GM18511 (cell line): ENCODE measurements around the gene TRPC5OS.
A peak's percentile ranks its signal among the peaks of the same experiment; 100 is the strongest.

ENCODE experiments used
- ATAC-seq: cut with Tn5 transposase; IDR thresholded peaks from one replicate; pipeline ENCODE4 v1.9.1; 2021; ENCODE audit warnings: mild to moderate bottlenecking, moderate library complexity; ENCODE audit not compliant: unreplicated experiment

The TRPC5OS gene

DNA sequence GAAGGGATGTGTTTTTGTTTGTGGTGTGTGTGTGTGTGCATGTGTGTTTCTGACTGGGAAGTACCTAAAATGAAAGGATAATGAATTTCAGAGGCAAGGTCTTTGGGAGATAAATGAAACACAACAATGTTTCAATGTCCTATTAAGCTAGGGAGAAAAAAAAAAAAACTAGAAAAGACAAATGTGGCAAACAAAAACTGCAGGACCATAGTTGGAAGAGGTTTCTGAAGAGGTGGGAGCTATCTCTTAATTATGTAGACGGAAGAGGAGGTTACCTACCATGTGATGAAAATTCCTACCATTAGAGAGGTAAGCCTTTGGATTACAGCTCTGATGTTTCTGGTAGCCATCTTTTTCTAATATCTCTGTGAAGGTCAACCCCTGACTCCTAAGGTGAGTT is at the start of gene TRPC5OS:
Gene TRPC5OS (plus strand): TSS at position 301 of the 400 bp plus-strand sequence. CDS start 25,669 bp downstream, outside the sequence.
- ATAC-seq: no peak

DNA sequence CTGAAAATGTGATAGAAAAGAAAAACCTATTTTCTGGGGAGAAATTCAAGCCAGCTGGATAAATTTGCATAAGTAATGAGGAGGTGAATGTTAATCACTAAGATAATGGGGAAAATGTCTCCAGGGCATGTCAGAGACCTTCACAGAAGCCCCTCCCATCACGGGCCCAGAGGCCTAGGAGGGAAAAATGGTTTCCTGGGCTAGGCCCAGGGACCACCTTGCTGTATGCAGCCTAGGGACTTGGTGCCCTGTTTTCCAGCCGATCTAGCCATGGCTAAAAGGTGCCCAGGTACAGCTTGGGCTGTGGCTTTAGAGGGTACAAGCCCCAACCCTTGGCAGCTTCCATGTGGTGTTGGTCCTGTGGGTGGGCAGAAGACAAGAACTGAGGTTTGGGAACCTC is 46.6 kb upstream of the TRPC5OS start:
- no peak for ATAC-seq

GRCh38 chrX:111830571-111830970 is 45.4 kb upstream of the TRPC5OS start:
- no peak for ATAC-seq

- no peak for ATAC-seq
Measured at GRCh38 chrX:111831343-111831742, 44.6 kb upstream of the TRPC5OS start.

DNA sequence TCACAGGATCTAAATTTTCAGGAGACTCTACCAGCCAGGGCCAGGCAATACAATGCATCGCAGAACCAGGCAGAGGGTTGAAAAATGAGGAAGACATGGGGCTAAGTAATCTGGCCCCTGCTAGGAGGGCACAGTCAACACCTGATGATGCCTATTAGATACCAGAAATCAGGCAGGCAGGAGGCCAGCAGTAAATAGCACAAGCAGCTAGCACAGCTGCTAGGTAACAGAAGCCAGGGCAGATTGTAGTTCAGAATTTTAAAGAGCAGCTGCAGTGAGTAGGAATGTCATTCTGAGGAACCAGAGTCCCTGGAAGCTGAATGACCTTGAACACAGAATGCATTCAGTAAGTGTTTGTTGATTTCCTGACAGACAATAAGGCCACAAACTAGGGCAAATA is 38.8 kb upstream of the TRPC5OS start:
- no peak for ATAC-seq

DNA sequence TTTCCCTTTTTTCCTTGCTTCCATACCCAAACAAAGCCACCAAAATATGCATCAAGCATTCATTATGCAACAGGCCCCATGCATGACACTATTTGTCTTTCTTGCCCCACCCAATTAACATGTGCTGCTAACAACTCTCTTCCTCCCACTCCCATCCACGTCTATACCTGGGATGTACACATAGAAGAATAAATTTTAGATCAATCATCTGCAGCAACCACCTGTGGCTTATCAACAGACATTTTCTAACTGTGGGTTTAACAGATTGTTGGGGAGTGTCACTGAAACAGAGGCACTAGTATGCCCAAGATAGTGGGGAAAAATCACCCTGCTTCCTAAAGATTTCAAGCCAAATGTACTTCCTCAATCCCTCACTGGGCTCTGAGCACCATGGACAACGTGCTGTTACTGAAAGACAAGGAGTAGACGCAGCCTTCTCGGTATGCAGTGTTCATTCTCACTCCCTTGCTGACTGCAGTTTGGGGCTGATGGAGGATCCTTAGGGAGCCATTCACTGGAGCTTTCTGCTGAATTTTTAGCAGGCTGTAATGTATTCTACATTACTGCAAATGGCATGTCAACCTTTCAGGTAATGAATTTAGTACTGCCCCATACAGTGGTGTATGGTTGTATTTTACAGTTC is 28.4 kb upstream of the TRPC5OS start:
- no peak for ATAC-seq

GRCh38 chrX:111848541-111848940 is 27.4 kb upstream of the TRPC5OS start:
- no peak for ATAC-seq

- ATAC-seq: no peak
Measured at GRCh38 chrX:111850975-111851374, 25.0 kb upstream of the TRPC5OS start.

DNA sequence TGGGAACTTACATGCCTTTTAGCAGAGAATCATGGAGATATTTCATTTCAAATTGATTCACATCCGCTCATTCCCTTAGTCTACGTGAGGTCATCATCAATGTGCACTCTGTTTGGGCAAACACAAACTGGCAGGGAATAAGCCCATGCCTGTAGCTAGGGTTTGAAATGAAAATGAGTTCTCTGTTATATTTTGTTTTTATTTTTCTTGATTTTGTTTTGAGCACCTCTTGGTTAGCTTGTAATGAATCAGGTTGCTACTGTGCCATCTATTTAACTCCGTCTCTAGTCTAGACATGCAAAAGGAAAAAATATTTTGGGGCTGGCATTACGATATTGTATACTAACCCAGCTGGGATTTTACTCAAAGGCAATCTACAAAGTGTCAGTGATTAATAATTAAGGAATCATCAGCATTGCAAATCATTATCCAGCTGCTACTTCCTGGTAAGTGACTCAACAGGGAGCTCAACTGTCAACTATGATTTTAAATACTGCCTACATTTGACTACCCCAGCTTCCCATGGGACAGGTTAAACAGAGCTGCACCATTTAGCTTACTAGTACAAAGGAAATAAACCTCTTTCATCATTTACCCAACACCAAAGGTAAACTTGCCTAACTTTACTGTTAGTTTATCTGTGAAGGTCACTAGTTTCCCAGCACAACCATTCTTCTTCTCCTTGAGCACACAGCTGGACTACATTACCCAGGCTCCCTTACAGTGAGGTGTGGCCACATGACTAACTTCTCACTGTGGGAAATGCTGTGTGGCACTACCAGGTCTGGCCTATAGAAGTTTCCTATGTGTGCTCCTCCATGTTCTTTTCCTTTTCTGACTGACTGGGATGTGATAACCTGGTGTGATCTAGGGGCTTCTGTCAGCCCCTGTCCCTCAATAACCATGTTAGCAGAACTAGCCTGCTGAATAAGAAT is 21.2 kb upstream of the TRPC5OS start:
- ATAC-seq: no peak

- ATAC-seq: no peak
Measured at GRCh38 chrX:111857534-111858060, 18.4 kb upstream of the TRPC5OS start.

GRCh38 chrX:111861605-111862004 is 14.4 kb upstream of the TRPC5OS start:
- no peak for ATAC-seq

- ATAC-seq: no peak
Measured at GRCh38 chrX:111867236-111867635, 8.7 kb upstream of the TRPC5OS start.

DNA sequence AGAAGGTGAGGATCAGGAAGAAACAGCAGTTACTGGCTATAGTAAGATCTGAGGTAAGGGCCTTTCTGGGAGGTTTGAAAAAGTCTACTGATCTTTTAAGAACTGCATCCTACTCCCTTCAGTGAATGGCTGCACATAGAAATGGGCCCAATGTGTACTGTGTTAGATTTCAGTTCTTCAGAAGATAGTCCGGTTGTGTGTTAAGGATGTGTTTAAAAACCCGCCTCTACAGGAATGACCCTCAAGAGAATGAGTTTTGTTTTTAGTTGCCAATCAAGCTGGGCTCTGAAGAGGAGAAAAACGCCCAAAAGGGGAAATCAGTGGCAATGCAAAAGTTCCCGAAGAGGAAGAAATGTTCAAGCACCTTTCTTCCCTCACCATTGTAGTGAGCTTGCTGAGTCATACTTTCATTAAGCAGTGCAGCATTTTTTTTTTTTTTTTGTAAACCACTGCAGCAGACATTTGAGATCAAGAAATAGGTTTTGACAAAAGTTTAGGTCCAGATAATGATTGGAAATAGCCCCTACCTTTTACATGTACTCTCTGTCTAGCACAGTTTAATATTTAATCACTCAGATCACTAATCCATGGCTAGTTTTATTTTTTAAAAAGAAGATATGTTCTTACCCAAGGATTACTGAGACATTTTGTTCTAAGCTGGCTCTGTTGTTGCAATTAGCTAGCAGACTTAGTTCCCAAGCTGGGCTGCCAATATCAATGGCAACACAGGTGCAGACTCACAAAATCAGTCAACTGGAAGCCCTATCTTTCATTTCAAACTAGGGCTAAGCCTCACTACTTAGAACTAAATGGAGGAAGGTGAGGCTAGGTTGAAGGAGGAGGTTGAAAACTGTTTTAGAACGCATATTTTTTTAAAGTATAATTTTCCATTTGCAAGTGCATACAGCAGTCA is 7.0 kb upstream of the TRPC5OS start:
- ATAC-seq: peak; percentile 68

DNA sequence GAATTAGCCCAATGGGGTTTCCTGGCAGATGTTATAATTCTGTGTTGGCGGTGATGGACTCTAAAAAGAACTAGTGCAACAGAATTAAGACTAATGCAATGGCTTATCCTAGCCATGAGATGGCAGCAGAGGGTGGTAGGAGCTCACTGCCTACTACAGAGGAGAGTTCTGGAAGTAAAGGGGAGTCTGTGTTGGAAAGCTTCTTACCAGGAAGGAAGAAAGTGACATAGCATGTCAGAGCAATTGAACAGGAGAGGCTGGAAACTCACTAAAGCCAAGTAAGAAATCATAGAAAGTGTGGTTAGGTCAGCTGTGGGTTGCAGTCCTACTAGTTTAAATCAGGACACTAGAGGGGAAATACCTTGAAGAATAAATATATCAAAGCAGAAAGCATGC is 6.3 kb upstream of the TRPC5OS start:
- ATAC-seq: peak; percentile 82

GRCh38 chrX:111874241-111874640 is 1.7 kb upstream of the TRPC5OS start:
- ATAC-seq: no peak

GRCh38 chrX:111876646-111877045 is 665 bp downstream of the TRPC5OS start:
- no peak for ATAC-seq

- no peak for ATAC-seq
Measured at GRCh38 chrX:111877681-111878080, 1.7 kb downstream of the TRPC5OS start.

DNA sequence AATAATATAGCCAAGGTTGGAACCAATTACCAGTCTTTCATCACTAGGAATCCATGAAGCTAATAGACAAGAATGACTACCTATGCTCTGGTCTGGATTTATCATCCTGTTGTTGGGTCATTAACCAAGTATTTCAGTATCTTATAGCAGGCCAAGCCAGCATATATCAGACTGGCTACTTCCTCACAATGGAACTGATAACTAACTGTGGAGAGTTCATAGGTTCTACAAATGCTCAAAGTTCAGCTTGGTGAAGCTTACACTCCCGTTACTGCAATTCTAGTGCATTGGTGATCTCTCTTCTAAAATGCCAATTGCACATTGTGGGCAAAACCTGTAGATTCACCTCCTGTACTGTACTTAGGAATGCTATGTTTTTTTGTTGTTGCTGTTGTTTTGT is 4.8 kb downstream of the TRPC5OS start:
- no peak for ATAC-seq

GRCh38 chrX:111881715-111882114 is 5.7 kb downstream of the TRPC5OS start:
- no peak for ATAC-seq

- ATAC-seq: no peak
Measured at GRCh38 chrX:111886678-111887077, 10.7 kb downstream of the TRPC5OS start.

DNA sequence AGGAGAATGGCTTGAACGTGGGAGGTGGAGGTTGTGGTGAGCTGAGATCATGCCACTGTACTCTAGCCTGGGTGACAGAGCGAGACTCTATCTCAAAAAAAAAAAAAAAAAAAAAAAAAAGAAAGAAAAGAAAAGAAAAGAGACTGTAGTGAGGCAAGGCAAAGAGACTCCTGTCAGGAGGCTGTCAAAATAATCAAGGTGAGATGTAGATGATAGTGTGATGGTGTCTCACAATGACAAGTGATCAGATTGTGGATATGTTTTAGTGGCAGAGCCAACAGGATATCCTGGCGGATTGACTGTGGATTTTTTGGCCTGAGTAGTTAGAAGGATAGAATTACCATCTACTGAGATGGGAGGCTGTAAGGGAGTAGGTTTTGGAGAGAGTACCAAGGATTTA is 12.6 kb downstream of the TRPC5OS start:
- no peak for ATAC-seq
